C4-2B (cell line): ENCODE data around the gene COL19A1.

ENCODE experiments used
- CTCF ChIP-seq: fragments of 450-650 bp; conservative IDR thresholded peaks from 2 replicates; pipeline ENCODE4 v1.5.1; 2017; ENCODE audit warnings: mild to moderate bottlenecking
- ZFX ChIP-seq: fragments of 450-650 bp; IDR thresholded peaks from 2 replicates; pipeline ENCODE4 v1.6.1; 2017

GRCh38 chr6:69848552-69848951, 17.8 kb upstream of the COL19A1 start:
- TF ChIP-seq CTCF (no peak), ZFX (no peak)
